GM12878 (cell line): ENCODE results near the gene STARD4. TPM values are rescaled to one million over a fixed set of nuclear protein-coding genes. Genes with fewer than 3 reads are reported as not detected.

ENCODE experiments used
- ATAC-seq: fragments of 200-7000 bp; cut with Tn5 transposase; 3 replicates; pipeline ENCODE4 v1.9.1; 2020; ENCODE audit warnings: mild to moderate bottlenecking, moderate library complexity
- BruUV-seq: library from RNA; stranded (reverse); fragments of 400-500 nt; replicated peaks from 2 replicates; lab custom pipeline; 2021; lab: Mats Ljungman, UMichigan
- CTCF ChIA-PET: fragments of 300-600 bp; sonication (Branson Sonifier 250); formaldehyde crosslinking; extraction: SDS; loops from one replicate; lab custom pipeline; 2021; ENCODE audit warnings: inconsistent platforms; lab: Yijun Ruan, JAX
- POLR2A ChIA-PET: fragments of 350-600 bp; formaldehyde crosslinking; extraction: SDS; loops from one replicate; lab custom pipeline; 2021; ENCODE audit warnings: inconsistent platforms; lab: Charles Lee
- RAD21 ChIA-PET: fragments of 300-600 bp; sonication (Branson Sonifier 250); formaldehyde crosslinking; loops from one replicate; lab custom pipeline; 2023; ENCODE audit warnings: antibody characterized with exemption; ENCODE audit not compliant: unreplicated experiment; lab: Charles Lee
- SMC1A ChIA-PET: fragments of 300-600 bp; sonication (Branson Sonifier 250); formaldehyde crosslinking; loops from one replicate; lab custom pipeline; 2023; ENCODE audit not compliant: unreplicated experiment, uncharacterized antibody; lab: Charles Lee
- DNase-seq: peaks from one replicate; pipeline ENCODE4 v3.0.0-alpha.2; 2011; ENCODE audit warnings: low read depth, low spot score
- FAIRE-seq: peaks from 3 replicates; lab custom pipeline; 2011; peaks lifted over from hg19 to GRCh38; lab: Jason Lieb, UNC
- H2AFZ ChIP-seq: 2 replicates; pipeline ENCODE4 v1.6.0; 2011; ENCODE audit warnings: low read depth, low read length, control low read depth; ENCODE audit not compliant: control insufficient read depth
- H3K27ac ChIP-seq: 2 replicates; pipeline ENCODE4 v1.5.1; 2011; ENCODE audit warnings: control low read depth; ENCODE audit not compliant: control insufficient read depth, insufficient read depth
- H3K27me3 ChIP-seq, 2 experiments: replicated peaks in 1 of 2; 2 replicates each; pipeline versions ENCODE4 v1.6.0 to v1.6.1; 2011; ENCODE audit warnings: low read length in 1 of 2; ENCODE audit not compliant: control insufficient read depth in 2 of 2, insufficient read depth in 2 of 2
- H3K36me3 ChIP-seq, 2 experiments: 2 replicates each; pipeline ENCODE4 v1.5.1; 2011; ENCODE audit warnings: low read length in 1 of 2; ENCODE audit not compliant: control insufficient read depth in 2 of 2, insufficient read depth in 2 of 2
- H3K4me1 ChIP-seq: 2 replicates; pipeline ENCODE4 v1.6.1; 2011; ENCODE audit warnings: mild to moderate bottlenecking, low read length, moderate library complexity, mixed read lengths; ENCODE audit not compliant: control insufficient read depth, insufficient read depth
- H3K4me2 ChIP-seq: 2 replicates; pipeline ENCODE4 v1.6.0; 2011; ENCODE audit warnings: control low read depth; ENCODE audit not compliant: control insufficient read depth, insufficient read depth
- H3K4me3 ChIP-seq: fragments of 200-600 bp; sonication (generic); 2 replicates; pipeline ENCODE4 v1.5.1; 2016
- H3K79me2 ChIP-seq: 2 replicates; pipeline ENCODE4 v1.6.0; 2011; ENCODE audit warnings: low read length; ENCODE audit not compliant: control insufficient read depth, insufficient read depth
- H3K9ac ChIP-seq: 2 replicates; pipeline ENCODE4 v1.8.0; 2011; ENCODE audit warnings: low read length, control low read depth, mixed read lengths; ENCODE audit not compliant: control insufficient read depth, insufficient read depth
- H3K9me3 ChIP-seq: replicated peaks from 3 replicates; pipeline ENCODE4 v1.5.1; 2011; ENCODE audit warnings: mild to moderate bottlenecking, low read length; ENCODE audit not compliant: control insufficient read depth, insufficient read depth
- H4K20me1 ChIP-seq: 2 replicates; pipeline ENCODE4 v1.6.0; 2011; ENCODE audit not compliant: control insufficient read depth, insufficient read depth
- ASH2L ChIP-seq: fragments of 300-600, 200-600 bp; sonication (generic); IDR thresholded peaks from 2 replicates; pipeline ENCODE4 v1.6.1; 2017; ENCODE audit warnings: low read depth, mild to moderate bottlenecking, borderline replicate concordance
- EZH2 ChIP-seq: IDR thresholded peaks from 2 replicates; pipeline ENCODE4 v1.6.1; 2012; ENCODE audit warnings: low read depth, mild to moderate bottlenecking, control low read depth, inconsistent platforms, low read length, borderline replicate concordance; ENCODE audit not compliant: control insufficient read depth
- HDGF ChIP-seq: fragments of 450-650 bp; IDR thresholded peaks from 2 replicates; pipeline ENCODE4 v1.6.1; 2016; ENCODE audit warnings: antibody characterized with exemption
- PBX3 ChIP-seq: IDR thresholded peaks from 2 replicates; pipeline ENCODE4 v1.6.1; 2011; ENCODE audit warnings: mild to moderate bottlenecking, low read depth, low read length, moderate library complexity; ENCODE audit not compliant: insufficient replicate concordance
- POLR2A ChIP-seq: IDR thresholded peaks from 2 replicates; pipeline ENCODE4 v1.6.1; 2011; ENCODE audit warnings: low read depth, mild to moderate bottlenecking, low read length
- POU2F2 ChIP-seq: IDR thresholded peaks from 3 replicates; pipeline ENCODE4 v1.6.1; 2011; ENCODE audit warnings: low read depth, mild to moderate bottlenecking, low read length, borderline replicate concordance
- SMC3 ChIP-seq: IDR thresholded peaks from 2 replicates; pipeline ENCODE4 v1.6.1; 2011; ENCODE audit warnings: low read length, improper control_type of control experiment, borderline replicate concordance
- STAT1 ChIP-seq: fragments of 450-650 bp; conservative IDR thresholded peaks from 2 replicates; pipeline ENCODE4 v1.6.1; 2014; ENCODE audit warnings: antibody characterized with exemption, mild to moderate bottlenecking
- ZBTB40 ChIP-seq: fragments of 450-650 bp; IDR thresholded peaks from 2 replicates; pipeline ENCODE4 v1.6.1; 2016; ENCODE audit warnings: mild to moderate bottlenecking, moderate library complexity, borderline replicate concordance
- ZSCAN29 ChIP-seq: fragments of 450-650 bp; IDR thresholded peaks from 2 replicates; pipeline ENCODE4 v1.6.1; 2017; ENCODE audit warnings: mild to moderate bottlenecking, moderate library complexity
- WGBS: methylation state at CpG from one replicate; pipeline ENCODE4 v1.1.6; 2016; ENCODE audit warnings: low lambda C conversion rate; ENCODE audit not compliant: insufficient replicate concordance, insufficient coverage; ENCODE audit errors: missing lambda C conversion rate; 5-methylcytosine and 5-hydroxymethylcytosine counted together
- in situ Hi-C: fragments of 300-500 bp; cut with MboI; formaldehyde crosslinking; loops from 9 replicates; pipeline ENCODE4 v1.14.3; 2018; ENCODE audit warnings: mixed read lengths
- intact Hi-C: fragments of 100-400 bp; cut with micrococcal nuclease; formaldehyde crosslinking; loops from one replicate; pipeline ENCODE4 v1.14.2; 2022; ENCODE audit not compliant: unreplicated experiment
- polyA plus RNA-seq, 11 experiments: library from polyadenylated mRNA; depleted of rRNA in 4 of 11; unstranded in 6 of 11; stranded (reverse) in 5 of 11; fragments of >200 nt; fragmentation: Nextera tagmentation in 4 of 11; fragmentation: Illumina TruSeq in 1 of 11; extraction: Ambion mirVana in 4 of 11; extraction: Trizol in 1 of 11; gene quantifications; 1 replicate in 1 of 11; 2 replicates in 10 of 11; pipeline versions ENCODE4 v1.2.1 to v1.2.3, GENCODE V29; 2011 to 2016; ENCODE audit warnings: inconsistent platforms in 2 of 11, missing spikeins in 2 of 11, low read depth in 1 of 11
- total RNA-seq, 4 experiments: library from RNA; depleted of rRNA in 3 of 4; stranded (reverse); fragments of >200 nt in 3 of 4; fragmentation: Illumina TruSeq in 1 of 4; extraction: Trizol in 1 of 4; gene quantifications; 2 replicates each; pipeline versions ENCODE4 v1.2.1 to v1.2.3, GENCODE V29; 2013 to 2021
- TF ChIP-seq, protein P1 (sequence below): IDR thresholded peaks from 2 replicates; pipeline ENCODE4 v1.6.1; 2012; ENCODE audit warnings: low read depth, low read length, improper control_type of control experiment
- TF ChIP-seq, protein P2 (sequence below): fragments of 450-650 bp; IDR thresholded peaks from 2 replicates; pipeline ENCODE4 v1.6.1; 2014; ENCODE audit warnings: mild to moderate bottlenecking
- TF ChIP-seq, protein P3 (sequence below): fragments of 150-350 bp; IDR thresholded peaks from 2 replicates; pipeline ENCODE4 v1.6.1; 2014; ENCODE audit warnings: mild to moderate bottlenecking, low read depth, low read length

STARD4 gene
- total and polyA plus RNA-seq, 10 of the 15 experiments (the other 5 are each of a cell fraction or from before 2014, with no cell fraction given), result 41.9 to 190 (median 71.6) TPM

DNA sequence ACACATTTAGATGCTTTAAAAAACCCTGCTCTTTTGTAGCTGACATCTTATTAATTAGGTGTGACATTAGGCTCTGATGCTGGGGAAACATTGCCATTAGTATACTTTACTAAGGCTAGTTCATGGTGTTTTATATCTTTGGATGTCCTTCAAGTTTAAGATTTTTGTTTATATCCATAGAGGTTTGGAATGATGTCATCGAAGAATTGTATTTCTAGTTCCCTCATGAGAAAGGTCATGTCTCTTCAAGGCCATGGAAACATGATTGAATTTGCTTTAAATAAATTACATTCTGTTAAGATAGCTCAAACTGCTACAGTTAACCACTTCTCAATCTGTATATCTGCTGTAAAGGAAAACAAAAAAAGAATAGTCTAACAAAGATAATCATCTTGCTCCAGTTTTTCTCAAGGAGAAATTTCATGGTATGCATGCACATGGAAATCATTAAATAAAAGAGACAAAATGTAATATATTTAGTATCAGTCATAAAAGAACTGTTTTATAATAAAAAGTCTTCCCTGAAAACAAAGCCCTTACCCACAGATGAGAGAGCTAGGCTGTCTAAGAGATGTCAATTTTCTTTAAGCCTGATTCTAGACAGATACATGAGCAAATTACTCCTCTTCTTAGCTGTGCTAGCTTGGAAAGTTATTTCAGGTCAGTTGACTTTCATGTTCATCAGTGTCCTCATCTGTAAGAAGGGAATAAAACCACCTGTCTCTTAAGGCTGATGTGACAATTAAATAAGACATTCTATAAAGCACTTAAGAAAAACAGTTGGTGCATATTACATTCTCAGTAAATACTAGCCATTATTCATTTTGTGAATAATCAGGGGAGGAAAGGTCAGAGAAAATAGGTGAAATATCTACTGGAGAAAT, 25.0 kb upstream of the STARD4 start:
- H2AFZ ChIP-seq, result no peak overlapping the region
- no peak for FAIRE-seq
- TF ChIP-seq POU2F2 (no peak), EZH2 (no peak), ZBTB40 (no peak), STAT1 (no peak), ASH2L (no peak), POLR2A (no peak), ZSCAN29 (no peak), PBX3 (no peak), HDGF (no peak), SMC3 (no peak)
- TF ChIP-seq, protein P1, sequence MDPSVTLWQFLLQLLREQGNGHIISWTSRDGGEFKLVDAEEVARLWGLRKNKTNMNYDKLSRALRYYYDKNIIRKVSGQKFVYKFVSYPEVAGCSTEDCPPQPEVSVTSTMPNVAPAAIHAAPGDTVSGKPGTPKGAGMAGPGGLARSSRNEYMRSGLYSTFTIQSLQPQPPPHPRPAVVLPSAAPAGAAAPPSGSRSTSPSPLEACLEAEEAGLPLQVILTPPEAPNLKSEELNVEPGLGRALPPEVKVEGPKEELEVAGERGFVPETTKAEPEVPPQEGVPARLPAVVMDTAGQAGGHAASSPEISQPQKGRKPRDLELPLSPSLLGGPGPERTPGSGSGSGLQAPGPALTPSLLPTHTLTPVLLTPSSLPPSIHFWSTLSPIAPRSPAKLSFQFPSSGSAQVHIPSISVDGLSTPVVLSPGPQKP, result no peak
- TF ChIP-seq, protein P2, sequence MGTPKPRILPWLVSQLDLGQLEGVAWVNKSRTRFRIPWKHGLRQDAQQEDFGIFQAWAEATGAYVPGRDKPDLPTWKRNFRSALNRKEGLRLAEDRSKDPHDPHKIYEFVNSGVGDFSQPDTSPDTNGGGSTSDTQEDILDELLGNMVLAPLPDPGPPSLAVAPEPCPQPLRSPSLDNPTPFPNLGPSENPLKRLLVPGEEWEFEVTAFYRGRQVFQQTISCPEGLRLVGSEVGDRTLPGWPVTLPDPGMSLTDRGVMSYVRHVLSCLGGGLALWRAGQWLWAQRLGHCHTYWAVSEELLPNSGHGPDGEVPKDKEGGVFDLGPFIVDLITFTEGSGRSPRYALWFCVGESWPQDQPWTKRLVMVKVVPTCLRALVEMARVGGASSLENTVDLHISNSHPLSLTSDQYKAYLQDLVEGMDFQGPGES, result no peak
- TF ChIP-seq, protein P3, sequence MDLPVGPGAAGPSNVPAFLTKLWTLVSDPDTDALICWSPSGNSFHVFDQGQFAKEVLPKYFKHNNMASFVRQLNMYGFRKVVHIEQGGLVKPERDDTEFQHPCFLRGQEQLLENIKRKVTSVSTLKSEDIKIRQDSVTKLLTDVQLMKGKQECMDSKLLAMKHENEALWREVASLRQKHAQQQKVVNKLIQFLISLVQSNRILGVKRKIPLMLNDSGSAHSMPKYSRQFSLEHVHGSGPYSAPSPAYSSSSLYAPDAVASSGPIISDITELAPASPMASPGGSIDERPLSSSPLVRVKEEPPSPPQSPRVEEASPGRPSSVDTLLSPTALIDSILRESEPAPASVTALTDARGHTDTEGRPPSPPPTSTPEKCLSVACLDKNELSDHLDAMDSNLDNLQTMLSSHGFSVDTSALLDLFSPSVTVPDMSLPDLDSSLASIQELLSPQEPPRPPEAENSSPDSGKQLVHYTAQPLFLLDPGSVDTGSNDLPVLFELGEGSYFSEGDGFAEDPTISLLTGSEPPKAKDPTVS, result no peak

More for the DNA sequence above, 25.0 kb upstream of the STARD4 start:
- Histone ChIP-seq H3K79me2 (no peaks in the 10 kb centered on the region), H3K4me2 (no peak overlapping the region), H3K4me3 (no peak overlapping the region), H3K4me1 (no peaks in the 10 kb centered on the region), H4K20me1 (no peaks in the 10 kb centered on the region), H3K27ac (no peak overlapping the region), H3K36me3 (no peaks in the 10 kb centered on the region), H3K9me3 (no peaks in the 10 kb centered on the region; the same call in 2 of the 3 replicates), H3K27me3 (no peaks in the 10 kb centered on the region), H3K9ac (no peak overlapping the region)
- RAD21 ChIA-PET, result interaction anchor here (0.6 to 1.2 kb wide), 3 partner anchors 15 to 788 kb away, joined by 3 read pairs; no protein-coding TSS in a partner anchor
- BruUV-seq, result no TSS peak
- in situ Hi-C loops, result no loop called here
- 5% methylated on average over 1 of the region's 1 CpG for WGBS
- POLR2A ChIA-PET, result no interaction called here
- SMC1A ChIA-PET, result interaction anchor here (0.9 to 1.8 kb wide), 2 partner anchors 303 to 609 kb away, joined by 3 to 4 read pairs; no protein-coding TSS in a partner anchor
- intact Hi-C loops, result no loop called here
- no peak for DNase-seq
- CTCF ChIA-PET, result interaction anchor here (1.0 to 7.8 kb wide), 4 partner anchors 9 to 624 kb away, joined by 3 to 63 read pairs (median 6); no protein-coding TSS in a partner anchor
- no peak for ATAC-seq
